Stomach (tissue), 9 donors: ENCODE data around the gene ASIC4. TPM values are rescaled to one million over a fixed set of nuclear protein-coding genes. Genes with fewer than 3 reads are reported as not detected.
A peak's percentile ranks its signal among the peaks of the same experiment; 100 is the strongest.

Experiments used
- DNase-seq, 2 donors: peaks; one replicate each; pipeline versions ENCODE4 v3.0.0 to v3.0.0-alpha.2; 2013 to 2019
- H3K27ac ChIP-seq, 5 donors: fragments of 200-600 bp in 4 of 5; sonication (generic) in 4 of 5; one replicate each; pipeline ENCODE4 v1.5.1; 2013 to 2019; ENCODE audit warnings: mild to moderate bottlenecking in 1 of 5, moderate library complexity in 1 of 5
- H3K27me3 ChIP-seq, 3 donors: fragments of 200-600 bp; sonication (generic); one replicate each; pipeline ENCODE4 v1.5.1; 2017 to 2019; ENCODE audit warnings: mixed run types in 1 of 3
- H3K36me3 ChIP-seq, 4 donors: fragments of 200-600 bp; sonication (generic); 1 replicate in 3 of 4; 2 replicates in 1 of 4; pipeline ENCODE4 v1.5.1; 2016 to 2019
- H3K4me1 ChIP-seq, 4 donors: fragments of 200-600 bp; sonication (generic); one replicate each; pipeline ENCODE4 v1.5.1; 2016 to 2019
- H3K4me3 ChIP-seq, 4 donors: fragments of 200-600 bp; sonication (generic) in 3 of 4; one replicate each; pipeline ENCODE4 v1.5.1; 2016 to 2019; ENCODE audit warnings: mild to moderate bottlenecking in 1 of 4
- H3K9me3 ChIP-seq, 4 donors: fragments of 200-600 bp; sonication (generic); one replicate each; pipeline ENCODE4 v1.5.1; 2016 to 2019
- EP300 ChIP-seq: sonication (generic); formaldehyde crosslinking; IDR thresholded peaks from one replicate; pipeline ENCODE4 v1.6.1; 2017; ENCODE audit warnings: antibody characterized with exemption
- POLR2A ChIP-seq, 4 donors: fragments of 450-650 bp; IDR thresholded peaks; one replicate each; pipeline ENCODE4 v1.6.1; 2016; ENCODE audit warnings: antibody characterized with exemption in 4 of 4, control low read depth in 2 of 4, mild to moderate bottlenecking in 1 of 4, moderate library complexity in 1 of 4
- POLR2AphosphoS5 ChIP-seq, 3 donors: sonication (generic); formaldehyde crosslinking; IDR thresholded peaks; one replicate each; pipeline ENCODE4 v1.6.1; 2016; ENCODE audit warnings: antibody characterized with exemption in 3 of 3
- WGBS, 5 donors: extraction: QIAGEN DNeasy Blood & Tissue Kit in 3 of 5; methylation state at CpG; one replicate each; pipeline versions ENCODE4 v1.1.5 to v1.1.7; 2013 to 2018; 5-methylcytosine and 5-hydroxymethylcytosine counted together
- intact Hi-C: fragments of 100-400 bp; cut with DNase I; formaldehyde crosslinking; loops from one replicate; pipeline ENCODE4 v1.15.1; 2023; ENCODE audit warnings: low total_unique reads
- polyA plus RNA-seq, 3 donors: library from polyadenylated mRNA; stranded (reverse); fragments of 200-250 nt; gene quantifications; one replicate each; pipeline ENCODE4 v1.2.3, GENCODE V29; 2013
- total RNA-seq, 5 donors: library from RNA; depleted of rRNA; stranded (reverse); fragments of >200 nt; gene quantifications; one replicate each; pipeline versions ENCODE4 v1.1.0 to v1.2.3, GENCODE V29; 2014 to 2016
- TF ChIP-seq, protein P1 (sequence below), 7 experiments: fragments of 450-650 bp in 4 of 7; fragments of 200-600 bp in 3 of 7; sonication (generic) in 3 of 7; IDR thresholded peaks; one replicate each; pipeline ENCODE4 v1.5.1; 2016 to 2019; ENCODE audit warnings: antibody characterized with exemption in 7 of 7, control low read depth in 2 of 7, mild to moderate bottlenecking in 1 of 7
- donor health status: healthy with polysubstance abuse.
- donor health status: Bipolar disorder and iron deficiency.
- donor health status: healthy.

The ASIC4 gene
- total and polyA plus RNA-seq, 8 donors, result 2.0 to 11.0 TPM; not detected in 6

GRCh38 chr2:219538504-219538951 lies 24.2 kb downstream of the ASIC4 start:
- no peak overlapping the region for H3K4me3 ChIP-seq
- no peak for TF ChIP-seq POLR2A (IDR thresholded peaks at IDR 0.05)
- peak in 1 of 2 donors; percentile 83 for DNase-seq
- 46 to 66% (median 58%) methylated on average over 6 of the region's 6 CpGs for WGBS, 5 donors
- H3K9me3 ChIP-seq, result no peaks in the 10 kb centered on the region
- H3K27ac ChIP-seq, result no peak overlapping the region
- peaks cover 16 to 46% (median 34%) of the 10 kb centered on the region in 4 donors for H3K4me1 ChIP-seq
- peaks cover 0 to 18% (median 0%) of the 10 kb centered on the region in 3 donors for H3K27me3 ChIP-seq
- peaks cover 19 to 34% (median 30%) of the 10 kb centered on the region in 4 donors for H3K36me3 ChIP-seq
- intact Hi-C loops, result loop anchor here (10.0 kb wide), 1 partner anchor 134 kb away; no protein-coding TSS in a partner anchor

- WGBS, 5 donors, result 73 to 88% (median 86%) methylated on average over 16 to 32 of the region's 32 CpGs
- Histone ChIP-seq H3K9me3 (no peaks in the 10 kb centered on the region), H3K27me3 (peaks cover 0 to 20% (median 0%) of the 10 kb centered on the region in 3 donors), H3K36me3 (peaks cover 19 to 34% (median 30%) of the 10 kb centered on the region in 4 donors), H3K4me1 (peaks cover 19 to 50% (median 38%) of the 10 kb centered on the region in 4 donors), H3K4me3 (no peak overlapping the region), H3K27ac (no peak overlapping the region)
- intact Hi-C loops, result loop anchor here (10.0 kb wide), 1 partner anchor 134 kb away; no protein-coding TSS in a partner anchor
- no peak for TF ChIP-seq POLR2AphosphoS5 (IDR thresholded peaks at IDR 0.05)
- TF ChIP-seq EP300, result no peak
- TF ChIP-seq, protein P1, sequence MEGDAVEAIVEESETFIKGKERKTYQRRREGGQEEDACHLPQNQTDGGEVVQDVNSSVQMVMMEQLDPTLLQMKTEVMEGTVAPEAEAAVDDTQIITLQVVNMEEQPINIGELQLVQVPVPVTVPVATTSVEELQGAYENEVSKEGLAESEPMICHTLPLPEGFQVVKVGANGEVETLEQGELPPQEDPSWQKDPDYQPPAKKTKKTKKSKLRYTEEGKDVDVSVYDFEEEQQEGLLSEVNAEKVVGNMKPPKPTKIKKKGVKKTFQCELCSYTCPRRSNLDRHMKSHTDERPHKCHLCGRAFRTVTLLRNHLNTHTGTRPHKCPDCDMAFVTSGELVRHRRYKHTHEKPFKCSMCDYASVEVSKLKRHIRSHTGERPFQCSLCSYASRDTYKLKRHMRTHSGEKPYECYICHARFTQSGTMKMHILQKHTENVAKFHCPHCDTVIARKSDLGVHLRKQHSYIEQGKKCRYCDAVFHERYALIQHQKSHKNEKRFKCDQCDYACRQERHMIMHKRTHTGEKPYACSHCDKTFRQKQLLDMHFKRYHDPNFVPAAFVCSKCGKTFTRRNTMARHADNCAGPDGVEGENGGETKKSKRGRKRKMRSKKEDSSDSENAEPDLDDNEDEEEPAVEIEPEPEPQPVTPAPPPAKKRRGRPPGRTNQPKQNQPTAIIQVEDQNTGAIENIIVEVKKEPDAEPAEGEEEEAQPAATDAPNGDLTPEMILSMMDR (IDR thresholded peaks at IDR 0.05), result no peak
- TF ChIP-seq POLR2A (IDR thresholded peaks at IDR 0.05), result no peak
- no peak for DNase-seq
These were observed 24.9 kb downstream of the ASIC4 start for GRCh38 chr2:219538956-219539788.

GRCh38 chr2:219539926-219540678 lies 25.8 kb downstream of the ASIC4 start:
- no peak overlapping the region for H3K27ac ChIP-seq
- WGBS, 5 donors, result 93 to 96% (median 95%) methylated on average over 18 to 46 of the region's 46 CpGs
- H3K36me3 ChIP-seq, result peaks cover 19 to 34% (median 30%) of the 10 kb centered on the region in 4 donors
- TF ChIP-seq POLR2AphosphoS5 (IDR thresholded peaks at IDR 0.05) (no peak), EP300 (no peak)
- DNase-seq, result no peak
- H3K9me3 ChIP-seq, result no peaks in the 10 kb centered on the region
- intact Hi-C loops, result loop anchor here (5.0 to 10.0 kb wide), 2 partner anchors 102 to 135 kb away; no protein-coding TSS in a partner anchor
- peaks cover 26 to 57% (median 45%) of the 10 kb centered on the region in 4 donors for H3K4me1 ChIP-seq
- no peak overlapping the region for H3K4me3 ChIP-seq
- peaks cover 0 to 22% (median 0%) of the 10 kb centered on the region in 3 donors for H3K27me3 ChIP-seq

DNA sequence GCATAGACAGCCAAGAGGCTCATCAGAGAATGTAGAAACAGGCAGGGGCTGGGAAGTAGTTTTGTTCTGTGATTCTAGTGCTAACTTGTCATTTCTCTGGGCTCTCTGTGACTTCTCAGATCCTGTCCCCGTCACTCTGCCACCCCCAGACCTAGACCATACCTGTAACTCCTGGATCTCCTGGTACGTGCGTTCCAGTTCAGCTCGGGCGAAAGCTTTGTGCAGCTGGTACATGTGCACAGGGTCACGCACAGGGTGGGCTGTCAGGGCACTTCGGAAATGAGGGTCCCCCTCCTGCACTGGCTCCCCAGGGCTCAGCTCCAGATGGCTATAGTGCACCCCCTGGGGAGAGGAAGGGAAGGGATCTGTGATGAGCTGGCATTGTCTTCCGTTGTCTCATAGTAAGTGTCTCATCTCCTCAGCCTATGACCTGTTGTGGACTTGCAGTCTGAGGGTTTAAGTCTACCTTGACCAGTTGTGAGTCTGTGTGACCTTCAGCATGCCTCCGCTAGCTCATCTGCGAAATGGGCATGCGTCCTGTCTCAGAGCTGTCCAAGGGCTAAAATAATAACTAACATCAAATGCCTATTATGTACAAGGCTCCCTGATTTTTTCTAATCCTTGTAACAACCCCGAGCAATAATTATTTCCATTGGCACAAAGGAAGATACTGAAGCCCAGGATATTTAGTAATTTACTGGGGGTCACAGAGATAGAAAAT lies 26.7 kb downstream of the ASIC4 start:
- WGBS, 5 donors, result 88 to 93% (median 91%) methylated on average over 11 to 12 of the region's 12 CpGs
- no peak for TF ChIP-seq POLR2AphosphoS5 (IDR thresholded peaks at IDR 0.05)
- TF ChIP-seq, protein P1 (IDR thresholded peaks at IDR 0.05), result no peak
- no peak for TF ChIP-seq EP300
- TF ChIP-seq POLR2A (IDR thresholded peaks at IDR 0.05), result no peak
- Histone ChIP-seq H3K27me3 (peaks cover 0 to 22% (median 0%) of the 10 kb centered on the region in 3 donors), H3K27ac (peak overlapping the region in 1 of 5 donors; percentile 94), H3K4me1 (peaks cover 26 to 57% (median 46%) of the 10 kb centered on the region in 4 donors), H3K4me3 (no peak overlapping the region), H3K36me3 (peaks cover 19 to 34% (median 30%) of the 10 kb centered on the region in 4 donors), H3K9me3 (no peaks in the 10 kb centered on the region)
- intact Hi-C loops, result loop anchor here (5.0 kb wide), 1 partner anchor 101 kb away; no protein-coding TSS in a partner anchor
- DNase-seq, result no peak
